IPS-20b (cell line): ENCODE measurements around the gene HCLS1.

Source experiments
- H3K27ac ChIP-seq: one replicate; pipeline ENCODE4 v1.5.1; 2013; ENCODE audit warnings: low read length
- H3K27me3 ChIP-seq: 2 replicates; pipeline ENCODE4 v1.6.1; 2013; ENCODE audit warnings: mild to moderate bottlenecking, low read length, inconsistent platforms; ENCODE audit not compliant: insufficient read depth
- H3K36me3 ChIP-seq: 2 replicates; pipeline ENCODE4 v1.6.1; 2013; ENCODE audit warnings: low read depth, mild to moderate bottlenecking, inconsistent platforms, low read length, moderate library complexity; ENCODE audit not compliant: insufficient read depth
- H3K4me1 ChIP-seq: 2 replicates; pipeline ENCODE4 v1.6.1; 2013; ENCODE audit warnings: mild to moderate bottlenecking, control low read depth, inconsistent platforms, low read length, moderate library complexity; ENCODE audit not compliant: insufficient read depth
- H3K4me3 ChIP-seq: 2 replicates; pipeline ENCODE4 v1.5.1; 2013; ENCODE audit warnings: mild to moderate bottlenecking, low read length, inconsistent platforms
- H3K9ac ChIP-seq: 2 replicates; pipeline ENCODE4 v1.6.1; 2013; ENCODE audit warnings: low read depth, mild to moderate bottlenecking, inconsistent platforms, low read length, moderate library complexity
- H3K9me3 ChIP-seq: 2 replicates; pipeline ENCODE4 v1.6.1; 2013; ENCODE audit warnings: mild to moderate bottlenecking, low read depth, low read length, inconsistent platforms; ENCODE audit not compliant: insufficient read depth

The HCLS1 gene

GRCh38 chr3:121681792-121682191 is 21.1 kb upstream of the HCLS1 start:
- H3K4me3 ChIP-seq = no peak overlapping the region
- no peaks in the 10 kb centered on the region for H3K9me3 ChIP-seq
- H3K9ac ChIP-seq = no peak overlapping the region
- H3K27ac ChIP-seq = no peak overlapping the region
- peaks cover 44% of the 10 kb centered on the region for H3K36me3 ChIP-seq
- H3K27me3 ChIP-seq = no peaks in the 10 kb centered on the region
- H3K4me1 ChIP-seq = no peaks in the 10 kb centered on the region

GRCh38 chr3:121677141-121677540 is 16.4 kb upstream of the HCLS1 start:
- Histone ChIP-seq H3K36me3 (peaks cover 61% of the 10 kb centered on the region), H3K4me1 (no peaks in the 10 kb centered on the region)

GRCh38 chr3:121670676-121671075 is 10.0 kb upstream of the HCLS1 start:
- H3K4me3 ChIP-seq = no peak overlapping the region
- H3K9me3 ChIP-seq = no peaks in the 10 kb centered on the region
- H3K4me1 ChIP-seq = no peaks in the 10 kb centered on the region
- H3K27me3 ChIP-seq = no peaks in the 10 kb centered on the region
- H3K9ac ChIP-seq = no peak overlapping the region
- peaks cover 63% of the 10 kb centered on the region for H3K36me3 ChIP-seq
- H3K27ac ChIP-seq = no peak overlapping the region

More at GRCh38 chr3:121677141-121677540, 16.4 kb upstream of the HCLS1 start:
- Histone ChIP-seq H3K4me3 (no peak overlapping the region), H3K9ac (no peak overlapping the region), H3K27ac (no peak overlapping the region), H3K27me3 (no peaks in the 10 kb centered on the region), H3K9me3 (no peaks in the 10 kb centered on the region)

- Histone ChIP-seq H3K9ac (no peak overlapping the region), H3K27ac (no peak overlapping the region), H3K9me3 (no peaks in the 10 kb centered on the region), H3K4me3 (no peak overlapping the region), H3K27me3 (no peaks in the 10 kb centered on the region), H3K4me1 (no peaks in the 10 kb centered on the region), H3K36me3 (peaks cover 80% of the 10 kb centered on the region)
These were observed 6.6 kb upstream of the HCLS1 start for GRCh38 chr3:121667333-121667732.

GRCh38 chr3:121665488-121665887 is 4.8 kb upstream of the HCLS1 start:
- Histone ChIP-seq H3K9me3 (no peaks in the 10 kb centered on the region), H3K27ac (no peak overlapping the region), H3K27me3 (no peaks in the 10 kb centered on the region), H3K4me1 (no peaks in the 10 kb centered on the region), H3K9ac (no peak overlapping the region), H3K4me3 (no peak overlapping the region), H3K36me3 (peaks cover 72% of the 10 kb centered on the region)

GRCh38 chr3:121663171-121663847 is 2.6 kb upstream of the HCLS1 start:
- no peaks in the 10 kb centered on the region for H3K4me1 ChIP-seq
- H3K27me3 ChIP-seq = no peaks in the 10 kb centered on the region
- H3K9me3 ChIP-seq = no peaks in the 10 kb centered on the region
- H3K27ac ChIP-seq = no peak overlapping the region
- H3K36me3 ChIP-seq = peaks cover 53% of the 10 kb centered on the region
- no peak overlapping the region for H3K9ac ChIP-seq
- H3K4me3 ChIP-seq = no peak overlapping the region

GRCh38 chr3:121662742-121663141 is 2.0 kb upstream of the HCLS1 start:
- Histone ChIP-seq H3K9me3 (no peaks in the 10 kb centered on the region), H3K27ac (no peak overlapping the region), H3K27me3 (no peaks in the 10 kb centered on the region), H3K9ac (no peak overlapping the region), H3K36me3 (peaks cover 48% of the 10 kb centered on the region), H3K4me3 (no peak overlapping the region), H3K4me1 (no peaks in the 10 kb centered on the region)

GRCh38 chr3:121661376-121661775 is 673 bp upstream of the HCLS1 start:
- Histone ChIP-seq H3K27ac (no peak overlapping the region), H3K4me3 (no peak overlapping the region), H3K9me3 (no peaks in the 10 kb centered on the region)

GRCh38 chr3:121659586-121659985 is 1.1 kb downstream of the HCLS1 start:
- H3K9ac ChIP-seq = no peak overlapping the region
- H3K4me3 ChIP-seq = no peak overlapping the region
- H3K4me1 ChIP-seq = no peaks in the 10 kb centered on the region
- no peaks in the 10 kb centered on the region for H3K27me3 ChIP-seq
- peaks cover 20% of the 10 kb centered on the region for H3K36me3 ChIP-seq
- no peak overlapping the region for H3K27ac ChIP-seq
- no peaks in the 10 kb centered on the region for H3K9me3 ChIP-seq

More at GRCh38 chr3:121661376-121661775, 673 bp upstream of the HCLS1 start:
- Histone ChIP-seq H3K36me3 (peaks cover 35% of the 10 kb centered on the region), H3K27me3 (no peaks in the 10 kb centered on the region), H3K9ac (no peak overlapping the region), H3K4me1 (no peaks in the 10 kb centered on the region)

GRCh38 chr3:121658716-121659435 is 1.8 kb downstream of the HCLS1 start:
- H3K4me3 ChIP-seq = no peak overlapping the region
- no peaks in the 10 kb centered on the region for H3K4me1 ChIP-seq
- H3K9ac ChIP-seq = no peak overlapping the region

GRCh38 chr3:121654493-121655385 is 6.0 kb downstream of the HCLS1 start:
- Histone ChIP-seq H3K4me1 (no peaks in the 10 kb centered on the region), H3K4me3 (no peak overlapping the region), H3K9me3 (no peaks in the 10 kb centered on the region), H3K9ac (no peak overlapping the region), H3K27me3 (no peaks in the 10 kb centered on the region), H3K36me3 (no peaks in the 10 kb centered on the region), H3K27ac (no peak overlapping the region)

More at GRCh38 chr3:121658716-121659435, 1.8 kb downstream of the HCLS1 start:
- Histone ChIP-seq H3K27me3 (no peaks in the 10 kb centered on the region), H3K27ac (no peak overlapping the region), H3K36me3 (peaks cover 13% of the 10 kb centered on the region), H3K9me3 (no peaks in the 10 kb centered on the region)
